OCI-M1 (cell line): ENCODE results near the gene KLHL2.
"Not testable (repeated sequence)": the region's sequence is repeated elsewhere in the genome, so short reads cannot be mapped to it uniquely, and the experiment has no call there.

Experiments used
- DNase-seq: peaks from one replicate; lab custom pipeline; 2025; lab: John Stamatoyannopoulos, UW

KLHL2 gene

GRCh38 chr4:165203541-165204461 is 3.6 kb upstream of the KLHL2 start:
- no peak for DNase-seq

GRCh38 chr4:165204462-165204830 is 2.9 kb upstream of the KLHL2 start:
- DNase-seq, result peak; percentile 43

GRCh38 chr4:165207016-165207430 is 338 bp upstream of the KLHL2 start:
- DNase-seq, result peak; percentile 61

- no peak for DNase-seq
Observed at GRCh38 chr4:165208221-165208652, 876 bp downstream of the KLHL2 start.

GRCh38 chr4:165208741-165209388 is 1.5 kb downstream of the KLHL2 start:
- no peak for DNase-seq

DNA sequence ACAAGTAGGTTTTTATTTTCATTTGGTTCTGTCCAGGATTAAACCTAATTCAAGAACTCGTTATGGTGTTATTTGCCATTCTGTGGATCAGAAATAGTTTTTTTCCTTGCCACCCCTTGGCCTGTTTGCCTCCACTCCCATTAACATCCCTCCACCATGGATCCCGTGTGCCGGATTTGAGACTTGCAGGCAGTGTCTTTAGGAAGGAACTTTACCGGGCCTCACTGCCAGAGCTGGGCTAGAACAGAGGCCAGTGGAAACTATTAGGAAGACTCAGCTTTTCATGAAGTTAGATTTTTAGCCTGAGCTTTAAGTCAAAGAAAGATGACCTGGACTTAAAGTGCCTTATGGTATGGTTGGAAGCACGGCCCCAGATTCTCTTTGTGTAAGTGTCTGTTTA is 2.4 kb downstream of the KLHL2 start:
- no peak for DNase-seq

DNA sequence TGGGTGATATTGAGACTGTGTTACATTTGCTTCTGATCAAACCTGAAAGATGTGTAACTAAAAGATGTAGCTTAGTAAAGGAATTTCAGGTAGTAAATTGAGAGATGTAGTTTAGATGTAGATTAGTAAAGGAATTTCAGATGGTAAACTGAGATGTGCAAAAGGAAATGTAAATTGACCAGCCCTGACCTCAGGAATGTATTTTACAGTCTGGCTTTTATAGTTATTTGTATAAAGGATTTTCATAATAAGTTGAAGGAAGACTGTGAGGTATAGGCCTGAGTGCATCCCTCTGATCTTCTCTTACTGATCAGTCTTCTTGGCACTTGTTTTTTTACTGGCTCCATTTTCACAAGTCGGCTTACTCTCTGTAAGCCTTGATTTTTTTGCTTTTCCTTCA is 3.2 kb downstream of the KLHL2 start:
- DNase-seq, result no peak

DNA sequence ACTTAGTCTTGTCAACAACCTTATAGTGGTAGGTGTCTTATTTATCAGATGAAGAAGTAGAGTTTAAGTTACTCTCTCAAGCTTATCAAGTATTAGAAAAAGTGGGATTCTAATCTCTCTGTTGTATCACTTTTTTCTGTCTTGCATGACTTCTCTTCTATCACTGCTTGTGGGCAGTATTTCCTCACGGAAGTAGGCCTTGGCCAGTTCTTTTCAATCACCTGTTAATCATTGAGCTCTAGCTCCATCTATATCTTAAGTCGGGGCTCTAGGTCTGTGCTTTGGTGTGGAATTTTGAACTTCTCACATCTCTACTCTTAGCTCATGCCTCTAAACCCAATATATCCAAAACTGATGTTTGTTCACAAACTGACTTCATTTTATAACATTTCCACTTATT is 5.3 kb downstream of the KLHL2 start:
- DNase-seq, result peak; percentile 18

- not testable (repeated sequence) for DNase-seq
Observed at GRCh38 chr4:165213404-165213803, 6.0 kb downstream of the KLHL2 start.

DNA sequence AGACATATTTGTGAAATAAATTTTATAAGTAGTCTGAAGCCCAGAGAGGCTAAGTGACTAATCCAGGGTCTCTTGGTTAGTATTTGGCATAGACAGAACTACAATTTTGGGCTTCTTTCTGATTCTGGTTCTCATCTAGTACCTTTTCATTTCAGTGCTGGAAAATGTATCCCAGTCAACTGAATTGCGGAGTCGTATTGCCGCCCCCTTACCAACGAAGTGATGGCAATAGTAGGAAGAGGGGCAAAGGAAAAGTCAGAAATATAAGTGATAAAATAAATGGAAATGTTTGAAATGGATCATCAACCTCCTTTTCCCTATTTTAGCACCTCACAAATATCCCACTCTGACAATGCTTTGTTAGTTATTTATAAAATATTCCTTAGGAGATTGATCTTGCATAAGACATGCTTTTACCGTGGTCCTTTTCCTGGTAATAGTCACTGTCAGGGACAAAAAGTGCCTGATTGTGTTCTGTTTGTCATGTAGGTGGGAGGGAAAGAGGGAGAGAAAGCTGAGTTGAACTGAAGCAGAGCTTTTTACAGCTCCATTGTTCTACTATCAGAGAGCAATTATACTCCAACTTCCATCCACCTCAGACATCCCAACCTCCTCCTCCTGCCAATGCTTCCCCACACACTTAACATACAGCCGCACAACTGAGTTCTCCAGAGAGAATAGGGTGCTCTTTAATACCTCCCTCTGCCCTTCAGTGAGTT is 6.8 kb downstream of the KLHL2 start:
- not testable (repeated sequence) for DNase-seq

- not testable (repeated sequence) for DNase-seq
Observed at GRCh38 chr4:165215034-165215751, 7.8 kb downstream of the KLHL2 start.

DNA sequence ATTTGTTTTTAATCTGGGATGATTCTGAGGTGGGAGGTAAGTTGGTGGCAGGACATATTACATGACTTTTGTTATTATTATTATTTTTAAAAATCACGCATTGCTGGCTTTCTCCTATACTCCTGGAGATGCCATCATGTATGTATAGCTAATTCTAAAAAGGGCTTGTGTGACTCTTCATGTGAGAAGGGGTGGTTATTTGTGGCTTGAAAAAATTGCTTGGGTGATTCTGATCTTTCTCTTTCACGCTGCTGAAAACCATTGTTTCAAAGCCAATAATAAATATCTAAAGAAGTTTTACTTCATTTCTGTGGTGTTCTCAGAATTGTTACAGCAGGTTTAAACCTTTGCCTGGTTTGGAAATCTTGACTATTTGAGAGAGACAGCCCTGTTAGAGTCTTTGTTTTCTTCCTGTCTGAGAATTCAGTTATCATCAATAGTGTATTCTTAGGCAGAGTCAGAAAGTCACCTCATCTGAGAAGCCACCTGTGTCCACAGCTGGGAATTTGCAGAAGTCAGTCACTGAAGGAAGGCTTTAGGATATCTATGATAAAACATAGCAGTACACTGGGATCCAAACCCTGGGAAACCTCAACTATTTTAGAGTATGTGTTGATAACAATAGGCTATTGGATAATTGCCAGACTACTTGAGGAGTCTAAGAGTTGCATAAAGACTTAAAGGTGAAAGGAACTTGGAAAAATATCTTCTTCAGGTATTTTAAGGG is 8.6 kb downstream of the KLHL2 start:
- DNase-seq, result peak; percentile 29

DNA sequence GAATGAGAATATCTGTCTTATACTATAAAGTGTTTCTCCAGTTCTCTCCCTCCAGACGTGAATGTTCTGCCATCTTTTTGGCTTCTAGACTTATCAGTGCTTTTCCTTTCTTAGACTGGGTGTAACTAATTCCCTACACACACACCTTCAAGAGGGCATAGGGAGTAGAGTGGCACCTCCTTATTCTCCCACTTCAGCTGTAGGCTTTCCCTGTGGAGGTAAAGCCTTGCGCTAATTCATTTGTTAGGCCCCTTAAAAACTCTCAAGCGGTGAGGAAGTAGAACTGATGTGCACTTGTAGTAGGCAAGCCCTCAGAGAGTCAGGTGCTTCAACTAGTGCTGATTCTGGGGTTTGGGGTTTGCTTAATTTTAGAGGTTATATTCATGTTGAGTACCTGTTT is 10.0 kb downstream of the KLHL2 start:
- no peak for DNase-seq

- DNase-seq, result not testable (repeated sequence)
Observed at GRCh38 chr4:165221306-165221705, 13.9 kb downstream of the KLHL2 start.

DNA sequence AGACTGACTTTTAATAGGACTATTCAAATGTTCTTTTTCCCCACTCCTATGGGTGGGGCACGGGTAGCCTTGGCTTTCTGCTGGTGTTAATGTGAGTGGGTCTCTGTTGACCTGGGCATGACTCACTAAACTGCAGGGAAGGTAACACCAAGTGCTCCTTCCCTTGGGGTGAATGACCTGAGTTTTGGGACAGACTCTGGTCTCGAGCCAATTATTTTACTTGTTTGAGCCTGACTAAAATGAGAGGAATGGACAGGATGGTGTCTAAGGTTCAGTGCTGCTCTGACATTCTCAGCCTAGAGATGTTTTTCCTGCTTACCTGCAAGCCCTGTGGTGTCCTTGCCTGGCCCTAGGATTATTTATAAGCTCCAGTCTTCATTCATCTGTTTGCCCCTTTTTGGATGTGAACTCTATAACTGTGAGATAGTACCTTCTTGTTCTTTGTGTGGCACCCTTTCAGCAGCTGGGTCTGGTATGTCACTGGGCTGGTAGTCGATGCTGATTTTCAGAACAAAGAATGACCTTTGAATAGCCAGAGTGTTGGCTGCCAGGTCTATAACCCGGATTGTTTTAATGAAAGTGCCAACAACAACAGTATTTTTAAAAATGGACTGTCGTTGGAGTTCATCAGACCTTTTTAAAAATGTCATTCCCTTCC is 14.8 kb downstream of the KLHL2 start:
- DNase-seq, result not testable (repeated sequence)

- DNase-seq, result peak; percentile 78
Observed at GRCh38 chr4:165222651-165222994, 15.3 kb downstream of the KLHL2 start.

- not testable (repeated sequence) for DNase-seq
Observed at GRCh38 chr4:165227401-165227800, 20.0 kb downstream of the KLHL2 start.

GRCh38 chr4:165229490-165230200 is 22.3 kb downstream of the KLHL2 start:
- not testable (repeated sequence) for DNase-seq

- not testable (repeated sequence) for DNase-seq
Observed at GRCh38 chr4:165232623-165233433, 25.5 kb downstream of the KLHL2 start.
